ENCODE results near the gene TLDC2. TPM values are rescaled to one million over a fixed set of nuclear protein-coding genes. Genes with fewer than 3 reads are reported as not detected.
"Not testable (repeated sequence)": the region's sequence is repeated elsewhere in the genome, so short reads cannot be mapped to it uniquely, and the experiment has no call there.

TLDC2 gene
- total and polyA plus RNA-seq, 11 donors, result 0.15 TPM; not detected in 10

- H3K36me3 ChIP-seq, result peaks cover 2 to 100% (median 86%) of the 10 kb centered on the region in 9 donors
- intact Hi-C loops (cut with DNase I), result no loop called here
- no peak overlapping the region for H3K27ac ChIP-seq
- no peak overlapping the region for H3K4me3 ChIP-seq
- H3K27me3 ChIP-seq, result no peaks in the 10 kb centered on the region
- DNase-seq, result no peak
- no peak for ATAC-seq
- H3K9me3 ChIP-seq, result no peaks in the 10 kb centered on the region
- TF ChIP-seq POLR2A (IDR thresholded peaks at IDR 0.05), result no peak
- peaks cover 0 to 25% (median 0%) of the 10 kb centered on the region in 12 donors for H3K4me1 ChIP-seq
- WGBS, 4 donors, result 89 to 92% (median 90%) methylated on average over 6 of the region's 6 CpGs
These were observed 50.8 kb downstream of the TLDC2 start for GRCh38 chr20:36926653-36927200.

- peaks cover 0 to 35% (median 0%) of the 10 kb centered on the region in 12 donors for H3K4me1 ChIP-seq
- intact Hi-C loops (cut with DNase I), result no loop called here
- peaks cover 2 to 99% (median 88%) of the 10 kb centered on the region in 9 donors for H3K36me3 ChIP-seq
- no peak for ATAC-seq
- no peak overlapping the region for H3K4me3 ChIP-seq
- H3K9me3 ChIP-seq, result no peaks in the 10 kb centered on the region
- WGBS, 4 donors, result 81 to 89% (median 85%) methylated on average over 1 of the region's 1 CpG
- no peak for TF ChIP-seq POLR2A (IDR thresholded peaks at IDR 0.05)
- TF ChIP-seq, protein P1, sequence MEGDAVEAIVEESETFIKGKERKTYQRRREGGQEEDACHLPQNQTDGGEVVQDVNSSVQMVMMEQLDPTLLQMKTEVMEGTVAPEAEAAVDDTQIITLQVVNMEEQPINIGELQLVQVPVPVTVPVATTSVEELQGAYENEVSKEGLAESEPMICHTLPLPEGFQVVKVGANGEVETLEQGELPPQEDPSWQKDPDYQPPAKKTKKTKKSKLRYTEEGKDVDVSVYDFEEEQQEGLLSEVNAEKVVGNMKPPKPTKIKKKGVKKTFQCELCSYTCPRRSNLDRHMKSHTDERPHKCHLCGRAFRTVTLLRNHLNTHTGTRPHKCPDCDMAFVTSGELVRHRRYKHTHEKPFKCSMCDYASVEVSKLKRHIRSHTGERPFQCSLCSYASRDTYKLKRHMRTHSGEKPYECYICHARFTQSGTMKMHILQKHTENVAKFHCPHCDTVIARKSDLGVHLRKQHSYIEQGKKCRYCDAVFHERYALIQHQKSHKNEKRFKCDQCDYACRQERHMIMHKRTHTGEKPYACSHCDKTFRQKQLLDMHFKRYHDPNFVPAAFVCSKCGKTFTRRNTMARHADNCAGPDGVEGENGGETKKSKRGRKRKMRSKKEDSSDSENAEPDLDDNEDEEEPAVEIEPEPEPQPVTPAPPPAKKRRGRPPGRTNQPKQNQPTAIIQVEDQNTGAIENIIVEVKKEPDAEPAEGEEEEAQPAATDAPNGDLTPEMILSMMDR (IDR thresholded peaks at IDR 0.05), result no peak
- no peak for DNase-seq
- no peak overlapping the region for H3K27ac ChIP-seq
- H3K27me3 ChIP-seq, result no peaks in the 10 kb centered on the region
These were observed 51.8 kb downstream of the TLDC2 start for GRCh38 chr20:36927704-36928103.

DNA sequence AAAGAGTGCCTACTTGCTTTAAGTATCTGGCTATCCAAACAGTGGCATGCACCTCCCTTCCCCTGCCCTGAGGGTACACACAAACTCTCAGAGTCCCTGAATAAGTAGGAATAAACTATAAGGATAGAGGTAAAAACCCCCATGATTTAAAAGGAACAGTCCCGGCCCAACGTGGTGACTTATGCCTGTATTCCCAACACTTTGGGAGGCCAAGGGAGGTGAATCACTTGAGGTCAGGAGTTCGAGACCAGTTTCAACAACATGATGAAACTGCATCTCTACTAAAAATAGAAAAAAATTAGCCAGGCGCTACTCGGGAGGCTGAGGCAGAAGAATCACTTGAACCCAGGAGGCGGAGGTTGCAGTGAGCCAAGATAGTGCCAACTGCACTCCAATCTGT, 53.4 kb downstream of the TLDC2 start:
- no peaks in the 10 kb centered on the region for H3K27me3 ChIP-seq
- no peak overlapping the region for H3K4me3 ChIP-seq
- DNase-seq, result no peak
- no peak for ATAC-seq
- H3K9me3 ChIP-seq, result no peaks in the 10 kb centered on the region
- TF ChIP-seq POLR2A (IDR thresholded peaks at IDR 0.05), result no peak
- TF ChIP-seq, protein P1 (IDR thresholded peaks at IDR 0.05), result no peak
- peaks cover 0 to 46% (median 0%) of the 10 kb centered on the region in 12 donors for H3K4me1 ChIP-seq
- peak overlapping the region in 1 of 12 donors; percentile 31 for H3K27ac ChIP-seq
- peaks cover 2 to 99% (median 92%) of the 10 kb centered on the region in 9 donors for H3K36me3 ChIP-seq
- WGBS, 4 donors, result 83 to 87% (median 85%) methylated on average over 6 of the region's 6 CpGs
- intact Hi-C loops (cut with DNase I), result no loop called here

- no peak for DNase-seq
- Histone ChIP-seq H3K4me3 (no peak overlapping the region), H3K4me1 (peaks cover 0 to 46% (median 0%) of the 10 kb centered on the region in 12 donors), H3K36me3 (peaks cover 2 to 99% (median 94%) of the 10 kb centered on the region in 9 donors), H3K9me3 (no peaks in the 10 kb centered on the region), H3K27ac (peak overlapping the region in 1 of 12 donors; percentile 31), H3K27me3 (no peaks in the 10 kb centered on the region)
- no peak for ATAC-seq
- WGBS, 4 donors, result 93 to 98% (median 96%) methylated on average over 6 of the region's 6 CpGs
- TF ChIP-seq POLR2A (IDR thresholded peaks at IDR 0.05), result no peak
- TF ChIP-seq, protein P1 (IDR thresholded peaks at IDR 0.05), result no peak
- intact Hi-C loops (cut with DNase I), result no loop called here
These were observed 53.8 kb downstream of the TLDC2 start for GRCh38 chr20:36929691-36930090.

GRCh38 chr20:36932067-36932466, 56.1 kb downstream of the TLDC2 start:
- H3K4me1 ChIP-seq, result peaks cover 0 to 66% (median 9%) of the 10 kb centered on the region in 12 donors
- intact Hi-C loops (cut with DNase I); ATAC-seq; H3K4me3 ChIP-seq; H3K9me3 ChIP-seq; DNase-seq; H3K27me3 ChIP-seq: not testable (repeated sequence)
- 87 to 94% (median 93%) methylated on average over 12 of the region's 12 CpGs for WGBS, 4 donors
- peak overlapping the region in 2 of 12 donors; percentile 17 to 47 for H3K27ac ChIP-seq
- H3K36me3 ChIP-seq, result peaks cover 2 to 99% (median 83%) of the 10 kb centered on the region in 9 donors
